IPS DF 4.7 (cell line): Measurements from ENCODE around the gene GUCA1C.

Source experiments
- DNase-seq: peaks from one replicate; pipeline ENCODE4 v3.0.0-alpha.2; 2013; ENCODE audit warnings: low spot score; ENCODE audit errors: extremely low read depth

Gene GUCA1C

GRCh38 chr3:108909799-108910198 lies 43.9 kb downstream of the GUCA1C start:
- DNase-seq, result no peak

GRCh38 chr3:108907194-108907593 lies 46.5 kb downstream of the GUCA1C start:
- no peak for DNase-seq

GRCh38 chr3:108899530-108899929 lies 54.1 kb downstream of the GUCA1C start:
- no peak for DNase-seq

GRCh38 chr3:108897883-108898282 lies 55.8 kb downstream of the GUCA1C start:
- no peak for DNase-seq

- no peak for DNase-seq
Observed at GRCh38 chr3:108894981-108895380, 58.7 kb downstream of the GUCA1C start.

- no peak for DNase-seq
Observed at GRCh38 chr3:108891833-108892232, 61.8 kb downstream of the GUCA1C start.

GRCh38 chr3:108887777-108888176 lies 65.9 kb downstream of the GUCA1C start:
- DNase-seq, result no peak

- DNase-seq, result no peak
Observed at GRCh38 chr3:108887121-108887520, 66.6 kb downstream of the GUCA1C start.

GRCh38 chr3:108883373-108883772 lies 70.3 kb downstream of the GUCA1C start:
- DNase-seq, result no peak

GRCh38 chr3:108882762-108883161 lies 70.9 kb downstream of the GUCA1C start:
- DNase-seq, result no peak

- no peak for DNase-seq
Observed at GRCh38 chr3:108879915-108880314, 73.8 kb downstream of the GUCA1C start.

- no peak for DNase-seq
Observed at GRCh38 chr3:108877901-108878300, 75.8 kb downstream of the GUCA1C start.

GRCh38 chr3:108863799-108864135 lies 89.9 kb downstream of the GUCA1C start:
- DNase-seq, result no peak

GRCh38 chr3:108862865-108863798 lies 90.5 kb downstream of the GUCA1C start:
- no peak for DNase-seq

GRCh38 chr3:108861401-108861800 lies 92.3 kb downstream of the GUCA1C start:
- DNase-seq, result no peak
